Measurements from ENCODE around the gene PAIP2B. TPM values are rescaled to one million over a fixed set of nuclear protein-coding genes. Genes with fewer than 3 reads are reported as not detected.
"Not testable (repeated sequence)": the region's sequence is repeated elsewhere in the genome, so short reads cannot be mapped to it uniquely, and the experiment has no call there.

PAIP2B gene
- total RNA-seq, 1 experiment from 2014 or later: 5.6 TPM

- H3K79me2 ChIP-seq (ENCODE audit: low read length); H3K9me2 ChIP-seq (replicated peaks; ENCODE audit: insufficient read depth, low read length); H3K9ac ChIP-seq (ENCODE audit: low read length); H3K36me3 ChIP-seq (ENCODE audit: insufficient read depth, low read length); H2AFZ ChIP-seq (ENCODE audit: low read length); H3K27ac ChIP-seq (ENCODE audit: low read length); DNase-seq; H3K4me2 ChIP-seq (ENCODE audit: low read depth, low read length, poor library complexity, severe bottlenecking); H3K9me3 ChIP-seq (ENCODE audit: low read length); H3K4me1 ChIP-seq (ENCODE audit: low read length); H3K4me3 ChIP-seq (ENCODE audit: low read length); H3K27me3 ChIP-seq (ENCODE audit: low read length); H4K20me1 ChIP-seq (ENCODE audit: insufficient read depth, low read depth, low read length): not testable (repeated sequence)
These were observed 6.2 kb upstream of the PAIP2B start for GRCh38 chr2:71233072-71233471.

- Histone ChIP-seq H3K27me3 (ENCODE audit: low read length) (no peaks in the 10 kb centered on the region), H3K4me3 (ENCODE audit: low read length) (peak overlapping the region; percentile 74), H3K9ac (ENCODE audit: low read length) (peak overlapping the region; percentile 74), H3K27ac (ENCODE audit: low read length) (peak overlapping the region; percentile 31; the same call in 1 of the 2 replicates), H3K9me3 (ENCODE audit: low read length) (no peaks in the 10 kb centered on the region), H3K4me2 (ENCODE audit: low read depth, low read length, poor library complexity, severe bottlenecking) (peak overlapping the region; percentile 86), H3K4me1 (ENCODE audit: low read length) (peaks cover 26% of the 10 kb centered on the region), H3K9me2 (replicated peaks; ENCODE audit: insufficient read depth, low read length) (no peaks in the 10 kb centered on the region), H4K20me1 (ENCODE audit: insufficient read depth, low read depth, low read length) (peaks cover 3% of the 10 kb centered on the region; the same call in 1 of the 2 replicates), H2AFZ (ENCODE audit: low read length) (peak overlapping the region; percentile 91), H3K79me2 (ENCODE audit: low read length) (no peaks in the 10 kb centered on the region), H3K36me3 (ENCODE audit: insufficient read depth, low read length) (no peaks in the 10 kb centered on the region)
- DNase-seq: peak; percentile 70
These were observed 573 bp downstream of the PAIP2B start for GRCh38 chr2:71226096-71226964.

DNA sequence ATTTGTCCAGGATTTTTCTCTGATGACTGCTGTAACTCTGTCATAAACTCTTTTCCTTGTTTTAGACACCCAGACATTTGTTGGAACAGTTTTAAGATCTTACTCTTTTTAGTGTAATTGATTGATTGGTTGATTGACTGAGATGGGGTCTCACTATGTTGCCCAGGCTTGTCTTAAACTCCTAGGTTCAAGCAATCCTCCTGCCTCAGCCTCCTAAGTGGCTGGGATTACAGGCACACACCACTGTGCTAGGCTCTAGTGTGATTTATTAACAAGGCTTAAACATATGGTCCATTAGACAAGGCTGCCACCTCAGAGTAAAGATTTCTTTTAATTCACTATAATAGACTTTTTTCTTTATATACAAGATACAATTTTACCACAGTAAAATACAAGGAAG lies 2.0 kb downstream of the PAIP2B start:
- Histone ChIP-seq H3K27ac (ENCODE audit: low read length) (no peak overlapping the region), H3K4me2 (ENCODE audit: low read depth, low read length, poor library complexity, severe bottlenecking) (no peak overlapping the region), H3K4me1 (ENCODE audit: low read length) (peaks cover 26% of the 10 kb centered on the region), H3K9me2 (replicated peaks; ENCODE audit: insufficient read depth, low read length) (no peaks in the 10 kb centered on the region), H3K79me2 (ENCODE audit: low read length) (no peaks in the 10 kb centered on the region), H2AFZ (ENCODE audit: low read length) (no peak overlapping the region), H3K9ac (ENCODE audit: low read length) (no peak overlapping the region), H3K4me3 (ENCODE audit: low read length) (no peak overlapping the region), H3K27me3 (ENCODE audit: low read length) (no peaks in the 10 kb centered on the region), H3K9me3 (ENCODE audit: low read length) (no peaks in the 10 kb centered on the region), H3K36me3 (ENCODE audit: insufficient read depth, low read length) (no peaks in the 10 kb centered on the region), H4K20me1 (ENCODE audit: insufficient read depth, low read depth, low read length) (peaks cover 3% of the 10 kb centered on the region; the same call in 1 of the 2 replicates)
- no peak for DNase-seq

DNA sequence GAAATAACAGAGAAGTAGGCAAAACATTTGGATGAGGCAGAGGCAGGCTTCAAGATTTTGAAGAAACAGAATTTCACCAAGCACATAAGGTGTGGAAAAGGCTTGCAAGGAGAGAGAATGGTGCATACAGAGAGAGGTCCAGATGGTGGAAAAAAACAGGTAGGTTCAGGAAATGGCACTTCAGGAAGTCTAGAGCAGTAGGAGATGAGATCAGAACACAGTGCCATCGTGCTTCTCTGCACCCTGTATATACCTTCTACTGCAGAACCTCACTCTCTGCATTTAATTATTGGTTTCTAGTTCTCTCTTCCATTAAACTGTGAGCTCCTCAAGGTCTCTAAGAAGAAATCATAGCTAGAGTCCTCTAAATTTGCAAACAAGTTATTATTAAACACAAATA lies 2.4 kb downstream of the PAIP2B start:
- Histone ChIP-seq H2AFZ (ENCODE audit: low read length) (no peak overlapping the region), H3K9me3 (ENCODE audit: low read length) (no peaks in the 10 kb centered on the region), H3K36me3 (ENCODE audit: insufficient read depth, low read length) (no peaks in the 10 kb centered on the region), H3K9ac (ENCODE audit: low read length) (no peak overlapping the region), H3K4me1 (ENCODE audit: low read length) (peaks cover 26% of the 10 kb centered on the region), H4K20me1 (ENCODE audit: insufficient read depth, low read depth, low read length) (peaks cover 3% of the 10 kb centered on the region; the same call in 1 of the 2 replicates), H3K27ac (ENCODE audit: low read length) (no peak overlapping the region), H3K79me2 (ENCODE audit: low read length) (no peaks in the 10 kb centered on the region), H3K4me3 (ENCODE audit: low read length) (no peak overlapping the region), H3K9me2 (replicated peaks; ENCODE audit: insufficient read depth, low read length) (no peaks in the 10 kb centered on the region), H3K27me3 (ENCODE audit: low read length) (no peaks in the 10 kb centered on the region), H3K4me2 (ENCODE audit: low read depth, low read length, poor library complexity, severe bottlenecking) (no peak overlapping the region)
- DNase-seq: no peak

GRCh38 chr2:71223767-71224333 lies 3.1 kb downstream of the PAIP2B start:
- H4K20me1 ChIP-seq (ENCODE audit: insufficient read depth, low read depth, low read length): peaks cover 3% of the 10 kb centered on the region; the same call in 1 of the 2 replicates
- H3K9me2 ChIP-seq (replicated peaks; ENCODE audit: insufficient read depth, low read length): no peaks in the 10 kb centered on the region
- peak; percentile 71 for DNase-seq
- no peaks in the 10 kb centered on the region for H3K79me2 ChIP-seq (ENCODE audit: low read length)
- no peak overlapping the region for H3K27ac ChIP-seq (ENCODE audit: low read length)
- H3K4me1 ChIP-seq (ENCODE audit: low read length): peaks cover 26% of the 10 kb centered on the region
- no peaks in the 10 kb centered on the region for H3K9me3 ChIP-seq (ENCODE audit: low read length)
- H3K36me3 ChIP-seq (ENCODE audit: insufficient read depth, low read length): no peaks in the 10 kb centered on the region
- H2AFZ ChIP-seq (ENCODE audit: low read length): no peak overlapping the region
- H3K4me2 ChIP-seq (ENCODE audit: low read depth, low read length, poor library complexity, severe bottlenecking): no peak overlapping the region
- no peak overlapping the region for H3K4me3 ChIP-seq (ENCODE audit: low read length)
- no peak overlapping the region for H3K9ac ChIP-seq (ENCODE audit: low read length)
- no peaks in the 10 kb centered on the region for H3K27me3 ChIP-seq (ENCODE audit: low read length)

- Histone ChIP-seq H3K9me3 (ENCODE audit: low read length) (no peaks in the 10 kb centered on the region), H3K9ac (ENCODE audit: low read length) (no peak overlapping the region), H3K27ac (ENCODE audit: low read length) (no peak overlapping the region), H3K9me2 (replicated peaks; ENCODE audit: insufficient read depth, low read length) (no peaks in the 10 kb centered on the region), H3K36me3 (ENCODE audit: insufficient read depth, low read length) (no peaks in the 10 kb centered on the region), H3K4me1 (ENCODE audit: low read length) (peaks cover 18% of the 10 kb centered on the region), H3K27me3 (ENCODE audit: low read length) (no peaks in the 10 kb centered on the region), H2AFZ (ENCODE audit: low read length) (no peak overlapping the region), H3K4me3 (ENCODE audit: low read length) (no peak overlapping the region), H3K79me2 (ENCODE audit: low read length) (no peaks in the 10 kb centered on the region), H4K20me1 (ENCODE audit: insufficient read depth, low read depth, low read length) (no peaks in the 10 kb centered on the region), H3K4me2 (ENCODE audit: low read depth, low read length, poor library complexity, severe bottlenecking) (no peak overlapping the region)
- no peak for DNase-seq
These were observed 6.2 kb downstream of the PAIP2B start for GRCh38 chr2:71220743-71221142.

- Histone ChIP-seq H3K79me2 (ENCODE audit: low read length) (no peaks in the 10 kb centered on the region), H3K4me1 (ENCODE audit: low read length) (peaks cover 6% of the 10 kb centered on the region), H3K9ac (ENCODE audit: low read length) (no peak overlapping the region), H2AFZ (ENCODE audit: low read length) (no peak overlapping the region), H3K9me3 (ENCODE audit: low read length) (no peaks in the 10 kb centered on the region), H3K4me3 (ENCODE audit: low read length) (no peak overlapping the region), H3K27me3 (ENCODE audit: low read length) (0 out of 2 replicates have a peak, but pooled peaks cover 3% of the 10 kb centered on the region), H3K36me3 (ENCODE audit: insufficient read depth, low read length) (no peaks in the 10 kb centered on the region), H3K9me2 (replicated peaks; ENCODE audit: insufficient read depth, low read length) (no peaks in the 10 kb centered on the region), H4K20me1 (ENCODE audit: insufficient read depth, low read depth, low read length) (no peaks in the 10 kb centered on the region; the same call in 1 of the 2 replicates), H3K4me2 (ENCODE audit: low read depth, low read length, poor library complexity, severe bottlenecking) (no peak overlapping the region), H3K27ac (ENCODE audit: low read length) (no peak overlapping the region)
- DNase-seq: no peak
These were observed 10.4 kb downstream of the PAIP2B start for GRCh38 chr2:71216501-71216900.

- Histone ChIP-seq H2AFZ (ENCODE audit: low read length) (no peak overlapping the region), H3K27me3 (ENCODE audit: low read length) (0 out of 2 replicates have a peak, but pooled peaks cover 3% of the 10 kb centered on the region), H3K9me3 (ENCODE audit: low read length) (no peaks in the 10 kb centered on the region), H3K27ac (ENCODE audit: low read length) (no peak overlapping the region), H3K79me2 (ENCODE audit: low read length) (no peaks in the 10 kb centered on the region), H3K4me1 (ENCODE audit: low read length) (peaks cover 6% of the 10 kb centered on the region), H3K4me2 (ENCODE audit: low read depth, low read length, poor library complexity, severe bottlenecking) (no peak overlapping the region), H3K4me3 (ENCODE audit: low read length) (no peak overlapping the region), H3K9me2 (replicated peaks; ENCODE audit: insufficient read depth, low read length) (no peaks in the 10 kb centered on the region), H4K20me1 (ENCODE audit: insufficient read depth, low read depth, low read length) (no peaks in the 10 kb centered on the region; the same call in 1 of the 2 replicates), H3K9ac (ENCODE audit: low read length) (no peak overlapping the region), H3K36me3 (ENCODE audit: insufficient read depth, low read length) (no peaks in the 10 kb centered on the region)
- no peak for DNase-seq
These were observed 11.5 kb downstream of the PAIP2B start for GRCh38 chr2:71215447-71215846.

All from Karpas-422 (cell line).